ENCODE results near the gene PRC1.
A peak's percentile ranks its signal among the peaks of the same experiment; 100 is the strongest.

The PRC1 gene

GRCh38 chr15:90989040-90989768, 5.1 kb downstream of the PRC1 start:
- DNase-seq: no peak

GRCh38 chr15:90988296-90988695, 6.0 kb downstream of the PRC1 start:
- DNase-seq: no peak

- no peak for DNase-seq
These were observed 6.7 kb downstream of the PRC1 start for GRCh38 chr15:90987561-90988141.

- no peak for DNase-seq
These were observed 7.4 kb downstream of the PRC1 start for GRCh38 chr15:90986790-90987507.

- no peak for DNase-seq
These were observed 12.2 kb downstream of the PRC1 start for GRCh38 chr15:90982135-90982534.

GRCh38 chr15:90981681-90982080, 12.7 kb downstream of the PRC1 start:
- no peak for DNase-seq

- no peak for DNase-seq
These were observed 14.8 kb downstream of the PRC1 start for GRCh38 chr15:90979582-90979981.

GRCh38 chr15:90974216-90974615, 20.1 kb downstream of the PRC1 start:
- no peak for DNase-seq

- no peak for DNase-seq
These were observed 22.2 kb downstream of the PRC1 start for GRCh38 chr15:90972133-90972532.

- no peak for DNase-seq
These were observed 24.1 kb downstream of the PRC1 start for GRCh38 chr15:90970274-90970673.

GRCh38 chr15:90968434-90968833, 25.9 kb downstream of the PRC1 start:
- DNase-seq: no peak

GRCh38 chr15:90967206-90967605, 27.1 kb downstream of the PRC1 start:
- DNase-seq: no peak

- DNase-seq: no peak
These were observed 28.1 kb downstream of the PRC1 start for GRCh38 chr15:90966262-90966661.

GRCh38 chr15:90962021-90962420, 32.3 kb downstream of the PRC1 start:
- DNase-seq: no peak

GRCh38 chr15:90960298-90961091, 33.8 kb downstream of the PRC1 start:
- DNase-seq: no peak

GRCh38 chr15:90959894-90960293, 34.4 kb downstream of the PRC1 start:
- no peak for DNase-seq

- DNase-seq: no peak
These were observed 35.2 kb downstream of the PRC1 start for GRCh38 chr15:90959028-90959595.

GRCh38 chr15:90957791-90958190, 36.5 kb downstream of the PRC1 start:
- DNase-seq: no peak

- DNase-seq: no peak
These were observed 37.1 kb downstream of the PRC1 start for GRCh38 chr15:90957031-90957790.

GRCh38 chr15:90956274-90957030, 37.9 kb downstream of the PRC1 start:
- peak; percentile 65 to 73 for DNase-seq

- no peak for DNase-seq
These were observed 38.6 kb downstream of the PRC1 start for GRCh38 chr15:90955624-90956273.

All from stimulated activated CD4-positive, alpha-beta T cell treated with anti-CD3 and anti-CD28 coated beads, Interleukin-2, amount 100 ng/mL, for 48 hours (primary cell).